GM19193 (cell line): ENCODE results near the gene MATCAP1.

Experiments used
- POLR2A ChIP-seq: IDR thresholded peaks from 4 replicates; pipeline ENCODE4 v1.6.1; 2011; ENCODE audit not compliant: insufficient read depth, insufficient read length; ENCODE audit errors: extremely low read depth

Gene MATCAP1

DNA sequence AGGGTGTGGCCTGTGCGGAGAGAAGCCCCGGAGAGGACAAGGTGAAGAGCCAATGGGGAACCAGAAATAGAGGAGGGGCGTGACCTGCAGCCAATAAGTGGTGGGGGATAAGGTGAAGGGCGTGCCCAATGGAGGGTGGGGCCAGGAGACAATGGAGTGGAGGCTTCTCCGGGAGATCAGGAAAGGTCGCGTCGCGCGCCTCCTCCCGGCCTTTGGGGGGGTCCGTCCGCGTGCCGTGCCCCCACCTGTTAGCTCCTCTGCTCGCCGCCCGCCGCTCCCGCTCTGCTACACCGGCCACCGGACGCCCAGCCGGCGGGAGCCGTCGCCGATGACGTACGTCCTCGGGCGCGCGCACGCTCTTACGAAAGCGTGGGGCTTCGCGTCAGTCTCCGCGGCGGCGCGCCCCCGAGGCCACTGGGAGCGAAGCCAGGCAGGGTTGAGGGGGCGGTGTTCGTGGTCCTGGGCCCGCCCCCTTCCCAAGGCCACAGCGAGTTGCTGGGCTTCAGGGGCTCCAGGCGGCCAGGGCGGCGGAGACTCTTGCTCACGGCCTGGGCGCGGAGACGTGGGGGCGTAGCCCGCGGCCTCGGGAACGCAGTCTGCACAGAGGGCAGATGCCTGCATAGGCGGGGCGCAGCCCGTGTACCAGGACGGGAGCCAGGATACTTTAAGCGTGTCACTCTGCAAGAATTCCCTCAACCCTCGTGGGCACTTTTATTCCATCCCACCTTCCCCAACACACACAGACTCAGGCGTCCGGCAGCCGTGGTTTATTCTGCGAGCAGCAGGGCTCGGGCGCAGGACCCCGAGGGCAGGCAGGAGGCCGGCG lies at the start of gene MATCAP1:
Gene MATCAP1 (minus strand): TSS at position 337 of the 826 bp plus-strand sequence. CDS start 3,353 bp downstream, outside the sequence.
- TF ChIP-seq POLR2A: peak; percentile 58

DNA sequence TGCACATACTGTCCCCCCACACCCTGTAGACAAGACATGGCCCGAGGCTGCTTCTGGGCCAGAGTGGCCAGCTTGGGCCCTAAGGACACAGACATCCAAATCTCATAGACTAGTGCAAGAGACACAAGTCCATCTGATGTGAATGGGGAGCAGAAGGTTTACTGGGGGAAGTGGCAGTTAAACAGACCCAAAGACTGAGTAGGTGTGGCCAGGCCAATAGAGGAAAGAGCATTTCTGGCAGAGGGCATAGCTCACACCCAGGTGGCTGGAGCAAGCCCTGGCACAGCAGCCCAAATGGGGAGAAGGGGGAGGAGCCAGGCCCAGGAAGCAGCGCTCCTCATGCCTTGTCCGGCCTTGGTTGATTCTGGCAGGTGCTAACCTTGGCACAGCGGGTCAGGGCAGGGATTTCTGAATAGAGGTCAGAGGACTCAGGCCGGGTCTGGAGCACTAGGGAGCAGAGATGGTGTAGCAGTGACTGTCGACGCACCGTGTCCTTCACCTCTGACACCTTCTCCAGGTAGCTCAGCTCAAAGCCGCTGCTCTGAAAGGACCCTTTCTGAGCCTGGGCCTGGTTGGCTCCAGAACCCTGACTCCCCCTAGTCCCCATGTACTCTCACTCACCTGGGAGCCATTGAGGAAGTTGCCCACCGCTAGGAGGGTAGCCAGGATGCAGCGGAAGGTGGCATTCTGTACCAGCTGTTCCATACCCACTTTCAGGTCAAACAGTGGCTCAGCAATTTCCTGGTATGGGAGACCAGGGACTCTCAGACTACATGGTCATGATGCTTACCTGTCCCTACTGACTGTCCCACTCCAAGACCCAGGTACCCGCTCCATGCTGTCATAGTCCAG lies 47.3 kb upstream of the MATCAP1 start:
- TF ChIP-seq POLR2A: no peak

DNA sequence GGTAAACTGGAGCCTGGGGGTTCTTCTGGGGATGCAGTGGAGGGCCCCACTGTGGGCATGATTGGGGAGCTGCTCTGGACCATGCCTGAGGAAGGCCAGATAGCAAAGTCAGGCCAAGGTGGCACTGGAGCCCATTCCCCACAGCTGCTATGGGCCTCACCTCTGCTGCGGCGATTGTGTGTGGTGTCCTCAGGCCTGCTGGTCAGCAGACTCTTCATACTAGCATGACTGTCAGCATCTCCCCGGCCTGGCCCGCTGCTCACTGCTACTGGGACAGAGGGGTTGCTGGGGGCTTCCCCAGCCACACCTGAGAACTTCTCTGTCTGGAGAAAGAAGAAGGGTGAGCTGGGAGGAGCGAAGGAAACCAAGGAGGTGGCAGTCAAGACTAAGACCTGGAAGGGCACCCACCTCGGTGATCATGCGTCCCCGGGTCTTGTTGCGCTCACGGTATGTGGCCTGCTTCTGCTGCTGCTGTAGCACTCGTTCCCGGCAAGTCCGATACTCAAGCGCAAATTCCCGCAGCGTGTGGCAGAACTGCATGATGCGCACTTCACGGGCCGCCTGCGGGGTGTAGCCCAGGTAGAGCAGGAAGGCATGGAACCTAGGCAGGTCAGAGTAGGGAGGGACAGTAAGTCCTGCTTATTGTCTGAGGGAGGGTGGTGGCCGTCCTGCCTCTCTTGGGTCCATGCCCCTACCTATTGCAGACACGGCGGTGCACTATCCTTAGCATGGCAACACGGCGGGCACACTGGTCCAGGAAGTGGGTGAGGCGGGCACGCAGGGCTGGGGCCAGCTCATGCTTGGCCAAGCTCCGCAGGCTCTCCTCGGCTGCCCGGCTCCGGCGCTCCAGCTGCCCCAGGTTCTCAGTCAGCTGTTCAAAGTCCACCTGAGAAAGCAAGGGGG lies 46.4 kb upstream of the MATCAP1 start:
- peak; percentile 3 for TF ChIP-seq POLR2A

DNA sequence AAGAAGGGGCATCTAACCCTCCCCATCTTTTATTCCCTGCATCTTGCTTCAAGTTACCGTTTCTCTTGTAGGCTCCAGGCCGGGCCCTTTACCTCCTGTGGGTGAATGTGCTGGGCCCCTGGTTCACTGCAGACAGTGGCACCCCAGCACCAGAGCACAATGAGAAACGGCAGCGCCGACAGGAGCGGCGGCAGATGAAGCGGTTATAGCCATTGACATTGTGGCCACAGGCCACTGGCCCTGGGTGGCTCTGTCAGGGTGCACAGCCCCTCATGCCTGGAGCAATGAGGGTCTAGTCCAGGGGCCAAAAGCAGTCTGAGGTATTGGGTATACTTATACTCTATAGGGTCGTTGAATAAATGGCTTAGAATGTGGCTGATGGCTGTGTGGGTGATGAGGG lies 45.1 kb upstream of the MATCAP1 start:
- no peak for TF ChIP-seq POLR2A

DNA sequence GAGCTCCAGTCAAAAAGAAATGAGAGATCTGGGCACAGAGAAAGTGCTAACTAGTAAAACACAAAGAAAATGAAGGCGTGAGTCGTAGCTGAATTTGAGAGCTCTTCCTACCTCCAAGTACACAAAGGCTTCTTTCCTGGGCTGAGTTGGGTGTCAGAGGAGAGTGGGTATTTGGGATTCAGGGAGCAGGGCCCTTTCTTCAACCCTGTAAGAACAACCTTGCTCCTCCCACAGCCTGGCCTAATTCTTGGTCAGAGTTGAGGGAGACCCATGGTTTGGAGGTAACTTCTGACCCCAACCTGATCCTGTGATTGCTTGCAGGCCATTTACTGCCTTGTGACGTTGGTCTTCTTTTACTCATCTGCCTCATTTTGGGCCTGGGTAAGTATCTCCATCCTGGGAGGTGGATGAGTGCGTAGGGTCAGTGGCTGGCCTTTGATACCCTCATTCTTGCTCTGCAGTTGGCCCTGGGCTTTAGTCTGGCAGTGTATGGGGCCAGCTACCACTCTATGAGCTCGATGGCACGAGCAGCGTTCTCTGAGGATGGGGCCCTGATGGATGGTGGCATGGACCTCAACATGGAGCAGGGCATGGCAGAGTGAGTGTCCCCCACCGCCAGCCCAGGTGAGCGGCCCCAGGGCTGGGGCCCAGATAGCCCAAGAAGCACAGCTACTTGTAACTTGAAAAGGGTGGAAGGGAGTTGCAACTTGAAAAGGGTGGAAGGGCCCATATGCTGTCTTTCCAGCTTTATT lies 44.4 kb upstream of the MATCAP1 start:
- TF ChIP-seq POLR2A: no peak

DNA sequence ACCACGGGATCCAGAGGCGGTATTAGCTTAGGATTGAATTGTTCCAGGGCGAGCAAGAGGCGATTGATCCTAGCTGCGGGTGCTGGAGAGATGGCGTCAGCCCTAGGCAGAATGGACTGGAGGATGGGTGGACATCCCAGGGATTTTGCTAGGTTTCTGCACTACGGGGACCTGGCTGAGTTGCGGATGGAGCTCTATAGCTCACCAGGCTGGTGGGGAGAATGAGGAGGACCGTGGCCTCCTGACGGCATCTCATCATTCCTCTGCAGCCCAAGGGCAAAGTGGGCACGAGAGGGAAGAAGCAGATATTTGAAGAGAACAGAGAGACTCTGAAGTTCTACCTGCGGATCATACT lies 43.8 kb upstream of the MATCAP1 start:
- TF ChIP-seq POLR2A: no peak

DNA sequence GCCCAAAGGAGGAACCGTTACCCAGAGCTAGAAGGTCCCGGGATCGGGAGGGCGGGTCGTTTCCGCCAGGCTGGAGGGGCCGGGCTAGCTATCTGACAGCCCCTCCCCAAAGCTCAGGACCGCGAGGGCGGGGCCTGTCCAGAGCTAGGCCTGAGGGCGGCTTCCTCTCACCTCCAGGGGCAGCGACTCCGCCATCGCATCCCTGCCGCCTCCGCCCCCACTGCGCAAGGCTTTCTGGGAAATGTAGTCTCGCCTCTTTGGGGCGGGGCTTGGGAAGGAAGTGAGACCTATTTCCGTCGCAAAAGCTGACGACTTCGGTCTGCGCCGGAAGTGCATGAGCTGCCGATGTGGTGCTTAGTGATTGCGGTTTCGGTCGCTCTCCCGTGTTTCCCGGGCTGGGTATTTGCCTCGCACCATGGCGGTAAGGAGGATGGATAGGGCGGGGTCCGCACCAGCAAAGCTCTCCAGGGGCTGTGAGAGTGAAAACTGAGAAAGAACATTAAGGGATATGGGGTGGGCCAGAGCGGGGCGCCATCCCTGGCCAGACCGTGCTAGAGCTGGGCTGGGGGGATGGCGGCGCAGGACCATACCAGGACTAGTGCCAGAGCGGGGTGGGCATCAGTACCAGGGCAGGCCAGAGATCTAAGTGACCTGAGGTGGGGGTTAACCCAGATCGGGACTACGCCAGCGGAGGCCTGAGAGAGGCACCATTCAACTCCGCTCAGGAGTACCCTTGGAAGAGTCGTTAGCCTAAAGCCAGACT lies 43.2 kb upstream of the MATCAP1 start, which contains the start of gene TMEM208:
Gene TMEM208 (plus strand): TSS at position 327 of the 763 bp plus-strand sequence. CDS start 89 bp downstream, at position 416.
- peak; percentile 79 for TF ChIP-seq POLR2A

DNA sequence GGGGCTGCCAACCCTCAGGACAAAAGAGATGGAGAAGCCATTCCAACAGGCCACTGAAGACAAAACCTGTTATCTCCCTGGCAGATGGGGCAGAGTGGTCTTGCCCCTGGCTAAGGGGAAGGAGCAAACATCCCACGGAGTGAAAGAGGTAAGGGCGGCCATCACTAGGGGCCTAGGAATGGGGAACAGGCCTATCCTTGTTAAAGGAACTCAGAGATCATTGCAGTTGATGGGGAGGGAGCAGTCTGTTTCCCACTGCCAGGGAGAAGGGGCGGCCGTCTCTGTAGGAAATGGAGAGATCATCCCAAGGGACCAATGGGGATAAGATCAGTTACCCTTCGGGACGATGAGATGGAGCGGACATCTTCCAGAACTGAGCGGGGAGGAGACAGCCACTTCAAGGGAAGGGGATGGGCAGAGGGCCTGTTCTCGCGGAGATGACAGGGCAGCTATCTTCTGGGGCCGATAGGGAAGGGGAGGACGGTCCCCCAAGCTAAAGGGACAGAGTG lies 42.6 kb upstream of the MATCAP1 start:
- TF ChIP-seq POLR2A: no peak

DNA sequence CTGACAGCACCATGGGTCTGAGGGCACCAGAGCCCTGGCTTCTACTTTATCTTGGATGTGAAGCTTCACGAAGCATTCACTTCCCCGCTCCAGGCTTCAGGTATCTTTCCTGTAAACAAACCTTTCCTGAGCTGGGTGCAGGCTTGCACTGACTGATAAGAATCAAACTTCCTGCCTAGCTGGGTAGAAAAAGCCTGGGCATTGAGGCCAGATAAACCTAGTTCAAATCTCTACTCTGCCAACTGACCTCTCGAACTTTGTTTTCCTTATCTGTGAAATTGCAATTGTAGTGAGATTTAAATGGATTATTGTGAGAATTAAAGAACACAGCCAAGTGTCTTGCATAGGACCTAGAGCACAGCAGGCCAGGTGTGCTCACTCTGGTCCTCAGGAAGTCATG lies 40.2 kb upstream of the MATCAP1 start:
- no peak for TF ChIP-seq POLR2A

DNA sequence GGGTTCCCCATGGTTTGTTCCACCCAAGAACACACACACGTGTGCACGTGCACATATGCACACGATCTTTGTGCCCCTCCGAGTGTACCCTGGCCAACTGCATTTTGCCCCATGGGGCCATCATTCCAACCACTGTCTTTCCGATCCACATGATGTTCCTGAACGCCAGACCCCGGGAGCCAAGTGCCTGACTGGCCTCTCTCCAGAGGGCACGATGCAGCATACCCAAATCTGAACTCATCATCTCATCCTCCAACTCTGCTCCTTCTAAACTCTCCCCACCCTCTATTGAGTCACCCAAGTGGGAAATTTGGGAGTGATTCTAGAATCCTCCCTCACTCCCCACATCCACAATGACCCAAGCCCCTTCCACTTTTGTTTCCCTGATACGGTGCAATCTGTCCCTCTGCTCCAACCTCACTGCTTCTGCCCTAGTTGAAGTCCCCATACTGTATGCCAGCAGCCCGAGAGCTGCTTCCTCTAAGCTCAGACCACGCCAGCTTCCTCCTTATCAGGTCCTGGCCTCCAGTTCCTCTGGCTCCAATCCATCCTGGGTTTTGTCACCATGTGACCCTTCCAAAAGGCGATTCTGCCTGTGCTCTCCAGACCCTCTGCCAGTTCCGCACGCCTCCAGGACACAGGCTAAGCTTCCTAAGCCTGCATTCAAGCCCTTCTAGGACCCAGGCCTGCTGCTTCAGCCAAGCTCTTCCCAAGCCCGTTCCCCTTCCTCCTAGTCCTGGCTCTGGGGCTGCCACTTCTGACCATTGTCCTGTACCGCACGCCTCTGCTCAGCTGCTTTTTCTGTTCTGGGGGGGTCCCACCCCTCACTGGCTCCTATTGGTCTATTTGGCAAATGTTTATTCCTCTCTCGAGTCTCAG lies 33.1 kb upstream of the MATCAP1 start:
- TF ChIP-seq POLR2A: no peak

DNA sequence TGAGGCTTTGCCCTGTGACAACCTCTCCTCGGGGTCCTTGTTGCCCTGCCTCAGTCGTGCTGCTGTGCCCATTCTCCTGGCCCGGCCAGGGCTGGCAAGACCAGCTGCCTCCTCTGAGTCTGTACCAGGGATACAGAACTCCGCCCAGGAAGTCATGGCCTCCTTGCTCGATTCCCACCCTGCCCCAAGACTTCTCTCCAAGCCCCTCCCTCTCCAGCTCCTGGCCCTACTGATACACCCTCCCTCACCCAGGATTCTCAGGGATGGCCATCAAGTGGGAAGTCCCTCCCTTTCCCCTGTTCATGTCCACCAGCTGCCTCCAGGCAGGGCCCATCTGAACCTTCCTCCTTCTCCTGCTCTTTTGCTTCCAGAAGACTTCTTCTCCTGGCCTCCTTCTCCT lies 31.9 kb upstream of the MATCAP1 start:
- no peak for TF ChIP-seq POLR2A
